ENCODE data around the gene ELP1. TPM values are rescaled to one million over a fixed set of nuclear protein-coding genes. Genes with fewer than 3 reads are reported as not detected.

The ELP1 gene
- 21.8 TPM for polyA plus RNA-seq (2013, experiment 1 of 2)
- 23.0 TPM for polyA plus RNA-seq (2013, experiment 2 of 2)

- peak within 1 kb of the TSS; percentile 66 for H3K23ac ChIP-seq (ENCODE audit: low read length)
- peak within 1 kb of the TSS; percentile 99 for H3K56ac ChIP-seq (ENCODE audit: low read length)
- peak; percentile 97 for DNase-seq
- WGBS (ENCODE audit: extremely low coverage, insufficient coverage, low lambda C conversion rate): no CpG with 5 or more reads among the region's 48 CpGs
- no peak within 1 kb of the TSS for H2BK5ac ChIP-seq (ENCODE audit: low read length)
- no peak within 1 kb of the TSS for H2BK15ac ChIP-seq (replicated peaks; ENCODE audit: low read depth)
- no peak within 1 kb of the TSS for H2AK5ac ChIP-seq (ENCODE audit: low read length)
- H3K79me1 ChIP-seq (ENCODE audit: low read length): peaks cover 11% of the 10 kb centered on the region
- H3K4me2 ChIP-seq (ENCODE audit: low read length): peak within 1 kb of the TSS; percentile 89
- peak within 1 kb of the TSS; percentile 96 for H3K9ac ChIP-seq (ENCODE audit: low read length)
- H2BK120ac ChIP-seq (ENCODE audit: low read depth, low read length): no peak within 1 kb of the TSS
- peak within 1 kb of the TSS; percentile 100 for H3K4me3 ChIP-seq (ENCODE audit: low read length)
- H3K18ac ChIP-seq (ENCODE audit: low read length): peak within 1 kb of the TSS; percentile 29
- H3K4ac ChIP-seq (ENCODE audit: low read depth, low read length): peak within 1 kb of the TSS; percentile 5
- H4K5ac ChIP-seq (ENCODE audit: low read length): no peak within 1 kb of the TSS
- H3K79me2 ChIP-seq (ENCODE audit: control insufficient read depth, insufficient read depth, low read length): peaks cover 10% of the 10 kb centered on the region
- no peaks in the 10 kb centered on the region for H3K36me3 ChIP-seq (ENCODE audit: control insufficient read depth, insufficient read depth, low read length)
- no peak within 1 kb of the TSS for H4K8ac ChIP-seq (ENCODE audit: low read depth, low read length)
- peak within 1 kb of the TSS; percentile 95 for H3K27ac ChIP-seq (ENCODE audit: low read depth, low read length)
- H3K4me1 ChIP-seq (ENCODE audit: control insufficient read depth, low read depth, low read length): peaks cover 4% of the 10 kb centered on the region
- no peaks in the 10 kb centered on the region for H3K27me3 ChIP-seq (ENCODE audit: insufficient read depth, low read length, poor library complexity)
These were observed at the start of gene ELP1 for GRCh38 chr9:108933718-108934322. TSS of gene ELP1 (minus strand) at chr9:108934124. CDS start at chr9:108931146, 2,978 bp downstream.

GRCh38 chr9:108980893-108981292 lies 47.0 kb upstream of the ELP1 start:
- Histone ChIP-seq H3K56ac (ENCODE audit: low read length) (no peak overlapping the region), H2BK120ac (ENCODE audit: low read depth, low read length) (no peak overlapping the region), H4K8ac (ENCODE audit: low read depth, low read length) (no peak overlapping the region), H3K79me1 (ENCODE audit: low read length) (no peaks in the 10 kb centered on the region), H4K5ac (ENCODE audit: low read length) (no peak overlapping the region), H3K9ac (ENCODE audit: low read length) (no peak overlapping the region), H2BK5ac (ENCODE audit: low read length) (no peak overlapping the region), H3K79me2 (ENCODE audit: control insufficient read depth, insufficient read depth, low read length) (no peaks in the 10 kb centered on the region), H3K27ac (ENCODE audit: low read depth, low read length) (no peak overlapping the region), H3K27me3 (ENCODE audit: insufficient read depth, low read length, poor library complexity) (no peaks in the 10 kb centered on the region), H3K4me2 (ENCODE audit: low read length) (no peak overlapping the region), H2BK15ac (replicated peaks; ENCODE audit: low read depth) (no peak overlapping the region), H3K4me1 (ENCODE audit: control insufficient read depth, low read depth, low read length) (no peaks in the 10 kb centered on the region), H3K18ac (ENCODE audit: low read length) (no peak overlapping the region), H3K4ac (ENCODE audit: low read depth, low read length) (no peak overlapping the region), H2AK5ac (ENCODE audit: low read length) (no peak overlapping the region), H3K36me3 (ENCODE audit: control insufficient read depth, insufficient read depth, low read length) (peaks cover 2% of the 10 kb centered on the region), H3K4me3 (ENCODE audit: low read length) (no peak overlapping the region), H3K23ac (ENCODE audit: low read length) (no peak overlapping the region)
- no CpG with 5 or more reads among the region's 2 CpGs for WGBS (ENCODE audit: extremely low coverage, insufficient coverage, low lambda C conversion rate)
- no peak for DNase-seq

GRCh38 chr9:108978205-108978604 lies 44.3 kb upstream of the ELP1 start:
- no peak for DNase-seq
- no peak overlapping the region for H2AK5ac ChIP-seq (ENCODE audit: low read length)
- no peak overlapping the region for H2BK15ac ChIP-seq (replicated peaks; ENCODE audit: low read depth)
- H3K4me3 ChIP-seq (ENCODE audit: low read length): no peak overlapping the region
- no peak overlapping the region for H2BK120ac ChIP-seq (ENCODE audit: low read depth, low read length)
- no peaks in the 10 kb centered on the region for H3K79me2 ChIP-seq (ENCODE audit: control insufficient read depth, insufficient read depth, low read length)
- no peaks in the 10 kb centered on the region for H3K27me3 ChIP-seq (ENCODE audit: insufficient read depth, low read length, poor library complexity)
- peaks cover 3% of the 10 kb centered on the region for H3K36me3 ChIP-seq (ENCODE audit: control insufficient read depth, insufficient read depth, low read length)
- H2BK5ac ChIP-seq (ENCODE audit: low read length): no peak overlapping the region
- H3K4ac ChIP-seq (ENCODE audit: low read depth, low read length): no peak overlapping the region
- no peak overlapping the region for H3K9ac ChIP-seq (ENCODE audit: low read length)
- no peaks in the 10 kb centered on the region for H3K4me1 ChIP-seq (ENCODE audit: control insufficient read depth, low read depth, low read length)
- H4K5ac ChIP-seq (ENCODE audit: low read length): no peak overlapping the region
- WGBS (ENCODE audit: extremely low coverage, insufficient coverage, low lambda C conversion rate): no CpG with 5 or more reads among the region's 1 CpG
- H3K23ac ChIP-seq (ENCODE audit: low read length): no peak overlapping the region
- H3K27ac ChIP-seq (ENCODE audit: low read depth, low read length): no peak overlapping the region
- no peak overlapping the region for H4K8ac ChIP-seq (ENCODE audit: low read depth, low read length)
- no peak overlapping the region for H3K18ac ChIP-seq (ENCODE audit: low read length)
- H3K56ac ChIP-seq (ENCODE audit: low read length): no peak overlapping the region
- H3K79me1 ChIP-seq (ENCODE audit: low read length): no peaks in the 10 kb centered on the region
- no peak overlapping the region for H3K4me2 ChIP-seq (ENCODE audit: low read length)

GRCh38 chr9:108973895-108974294 lies 40.0 kb upstream of the ELP1 start:
- no peak overlapping the region for H2BK120ac ChIP-seq (ENCODE audit: low read depth, low read length)
- H3K18ac ChIP-seq (ENCODE audit: low read length): no peak overlapping the region
- H3K79me1 ChIP-seq (ENCODE audit: low read length): no peaks in the 10 kb centered on the region
- no peak overlapping the region for H3K4ac ChIP-seq (ENCODE audit: low read depth, low read length)
- H2BK5ac ChIP-seq (ENCODE audit: low read length): no peak overlapping the region
- H3K27ac ChIP-seq (ENCODE audit: low read depth, low read length): no peak overlapping the region
- H2AK5ac ChIP-seq (ENCODE audit: low read length): no peak overlapping the region
- WGBS (ENCODE audit: extremely low coverage, insufficient coverage, low lambda C conversion rate): no CpG with 5 or more reads among the region's 5 CpGs
- no peak overlapping the region for H3K4me2 ChIP-seq (ENCODE audit: low read length)
- H2BK15ac ChIP-seq (replicated peaks; ENCODE audit: low read depth): no peak overlapping the region
- H3K9ac ChIP-seq (ENCODE audit: low read length): no peak overlapping the region
- H3K23ac ChIP-seq (ENCODE audit: low read length): no peak overlapping the region
- H4K8ac ChIP-seq (ENCODE audit: low read depth, low read length): no peak overlapping the region
- H3K56ac ChIP-seq (ENCODE audit: low read length): no peak overlapping the region
- H3K27me3 ChIP-seq (ENCODE audit: insufficient read depth, low read length, poor library complexity): no peaks in the 10 kb centered on the region
- no peak overlapping the region for H3K4me3 ChIP-seq (ENCODE audit: low read length)
- no peak overlapping the region for H4K5ac ChIP-seq (ENCODE audit: low read length)
- no peak for DNase-seq
- no peaks in the 10 kb centered on the region for H3K4me1 ChIP-seq (ENCODE audit: control insufficient read depth, low read depth, low read length)
- peaks cover 8% of the 10 kb centered on the region for H3K36me3 ChIP-seq (ENCODE audit: control insufficient read depth, insufficient read depth, low read length)
- H3K79me2 ChIP-seq (ENCODE audit: control insufficient read depth, insufficient read depth, low read length): no peaks in the 10 kb centered on the region

GRCh38 chr9:108972626-108973209 lies 38.8 kb upstream of the ELP1 start:
- peaks cover 6% of the 10 kb centered on the region for H3K36me3 ChIP-seq (ENCODE audit: control insufficient read depth, insufficient read depth, low read length)
- no peak overlapping the region for H4K5ac ChIP-seq (ENCODE audit: low read length)
- H2AK5ac ChIP-seq (ENCODE audit: low read length): no peak overlapping the region
- H3K4me3 ChIP-seq (ENCODE audit: low read length): no peak overlapping the region
- no CpG with 5 or more reads among the region's 2 CpGs for WGBS (ENCODE audit: extremely low coverage, insufficient coverage, low lambda C conversion rate)
- no peak overlapping the region for H3K4me2 ChIP-seq (ENCODE audit: low read length)
- H3K9ac ChIP-seq (ENCODE audit: low read length): no peak overlapping the region
- no peaks in the 10 kb centered on the region for H3K79me1 ChIP-seq (ENCODE audit: low read length)
- no peak overlapping the region for H4K8ac ChIP-seq (ENCODE audit: low read depth, low read length)
- no peak overlapping the region for H3K23ac ChIP-seq (ENCODE audit: low read length)
- no peak overlapping the region for H3K4ac ChIP-seq (ENCODE audit: low read depth, low read length)
- no peak overlapping the region for H3K27ac ChIP-seq (ENCODE audit: low read depth, low read length)
- no peak overlapping the region for H2BK120ac ChIP-seq (ENCODE audit: low read depth, low read length)
- no peaks in the 10 kb centered on the region for H3K4me1 ChIP-seq (ENCODE audit: control insufficient read depth, low read depth, low read length)
- H2BK15ac ChIP-seq (replicated peaks; ENCODE audit: low read depth): no peak overlapping the region
- H3K79me2 ChIP-seq (ENCODE audit: control insufficient read depth, insufficient read depth, low read length): no peaks in the 10 kb centered on the region
- no peaks in the 10 kb centered on the region for H3K27me3 ChIP-seq (ENCODE audit: insufficient read depth, low read length, poor library complexity)
- no peak overlapping the region for H2BK5ac ChIP-seq (ENCODE audit: low read length)
- no peak overlapping the region for H3K56ac ChIP-seq (ENCODE audit: low read length)
- DNase-seq: no peak
- no peak overlapping the region for H3K18ac ChIP-seq (ENCODE audit: low read length)

Data from mesendoderm (in vitro differentiated cells).